Endothelial cell of umbilical vein (primary cell): ENCODE data around the gene DLGAP4. TPM values are rescaled to one million over a fixed set of nuclear protein-coding genes. Genes with fewer than 3 reads are reported as not detected.

Experiments used
- BruUV-seq: library from RNA; stranded (reverse); fragments of 400-500 nt; replicated peaks from 2 replicates; lab custom pipeline; 2021; lab: Mats Ljungman, UMichigan
- CTCF ChIA-PET: fragments of 300-600, 350-600 bp; sonication (Branson Sonifier 250); formaldehyde crosslinking; loops from one replicate; lab custom pipeline; 2021; ENCODE audit warnings: antibody characterized with exemption, inconsistent platforms; lab: Charles Lee
- POLR2A ChIA-PET: fragments of 300-600, 350-600 bp; sonication (Branson Sonifier 250); formaldehyde crosslinking; loops from one replicate; lab custom pipeline; 2021; ENCODE audit warnings: antibody characterized with exemption, inconsistent platforms; lab: Charles Lee
- DNase-seq: peaks from one replicate; pipeline ENCODE4 v3.0.0-alpha.2; 2011; ENCODE audit warnings: low read depth, low spot score
- FAIRE-seq: peaks from 2 replicates; lab custom pipeline; 2011; peaks lifted over from hg19 to GRCh38; lab: Jason Lieb, UNC
- H2AFZ ChIP-seq: 2 replicates; pipeline ENCODE4 v1.6.0; 2012; ENCODE audit warnings: low read depth, low read length, control low read depth, inconsistent platforms
- H3K27ac ChIP-seq: 2 replicates; pipeline ENCODE4 v1.5.1; 2011; ENCODE audit warnings: low read depth, mild to moderate bottlenecking, control low read depth, low read length, moderate library complexity; ENCODE audit not compliant: insufficient read depth
- H3K27me3 ChIP-seq, 2 experiments: 2 replicates each; pipeline versions ENCODE4 v1.6.0 to v1.6.1; 2011; ENCODE audit warnings: low read length in 2 of 2, mixed read lengths in 1 of 2; ENCODE audit not compliant: control insufficient read depth in 2 of 2, insufficient read depth in 2 of 2
- H3K36me3 ChIP-seq, 2 experiments: 2 replicates in 1 of 2; 3 replicates in 1 of 2; pipeline ENCODE4 v1.5.1; 2011; ENCODE audit warnings: low read length in 2 of 2, mild to moderate bottlenecking in 1 of 2, moderate library complexity in 1 of 2; ENCODE audit not compliant: control insufficient read depth in 2 of 2, insufficient read depth in 2 of 2; ENCODE audit errors: extremely low read depth in 1 of 2
- H3K4me1 ChIP-seq: 3 replicates; pipeline ENCODE4 v1.5.1; 2011; ENCODE audit warnings: mild to moderate bottlenecking, low read length; ENCODE audit not compliant: control insufficient read depth, insufficient read depth; ENCODE audit errors: extremely low read depth
- H3K4me2 ChIP-seq: 2 replicates; pipeline ENCODE4 v1.6.1; 2011; ENCODE audit warnings: low read length, control low read depth, mixed read lengths; ENCODE audit not compliant: insufficient read depth
- H3K4me3 ChIP-seq, 3 experiments: fragments of 200-600 bp in 1 of 3; sonication (generic), shearing (Covaris generic) in 1 of 3; replicated peaks in 1 of 3; 2 replicates each; pipeline ENCODE4 v1.5.1; 2011 to 2016; ENCODE audit warnings: control low read depth in 3 of 3, low read length in 3 of 3, mild to moderate bottlenecking in 2 of 3, inconsistent platforms in 1 of 3, low read depth in 1 of 3, moderate library complexity in 1 of 3; ENCODE audit not compliant: insufficient read depth in 1 of 3
- H3K79me2 ChIP-seq: 2 replicates; pipeline ENCODE4 v1.6.0; 2012; ENCODE audit warnings: low read length, inconsistent platforms; ENCODE audit not compliant: control insufficient read depth, insufficient read depth
- H3K9ac ChIP-seq: replicated peaks from 2 replicates; pipeline ENCODE3; 2011; ENCODE audit warnings: low read length, control low read depth; ENCODE audit not compliant: insufficient read depth; ENCODE audit errors: extremely low read depth
- H3K9me1 ChIP-seq: replicated peaks from 3 replicates; pipeline ENCODE4 v1.6.0; 2011; ENCODE audit warnings: mild to moderate bottlenecking, low read length; ENCODE audit not compliant: control insufficient read depth, insufficient read depth; ENCODE audit errors: extremely low read depth
- H3K9me3 ChIP-seq: replicated peaks from 2 replicates; pipeline ENCODE4 v1.5.1; 2012; ENCODE audit warnings: low read length, inconsistent platforms; ENCODE audit not compliant: control insufficient read depth, insufficient read depth
- H4K20me1 ChIP-seq: replicated peaks from 2 replicates; pipeline ENCODE3; 2011; ENCODE audit warnings: mild to moderate bottlenecking, low read length; ENCODE audit not compliant: control insufficient read depth, insufficient read depth; ENCODE audit errors: extremely low read depth
- EZH2 ChIP-seq: IDR thresholded peaks from 2 replicates; pipeline ENCODE4 v1.6.1; 2012; ENCODE audit warnings: borderline replicate concordance, low read depth, mild to moderate bottlenecking, moderate library complexity, low read length, inconsistent platforms; ENCODE audit not compliant: severe bottlenecking
- FOS ChIP-seq: IDR thresholded peaks from 2 replicates; pipeline ENCODE4 v1.6.1; 2011; ENCODE audit warnings: mild to moderate bottlenecking, low read length, moderate library complexity, borderline replicate concordance; ENCODE audit not compliant: insufficient read depth
- JUN ChIP-seq: IDR thresholded peaks from 2 replicates; pipeline ENCODE4 v1.6.1; 2011; ENCODE audit warnings: borderline replicate concordance, low read depth; ENCODE audit not compliant: insufficient read length, insufficient read depth
- POLR2A ChIP-seq: IDR thresholded peaks from 2 replicates; pipeline ENCODE4 v1.6.1; 2012; ENCODE audit warnings: low read depth, mild to moderate bottlenecking, control low read depth, low read length
- POLR2AphosphoS5 ChIP-seq: IDR thresholded peaks from 2 replicates; pipeline ENCODE4 v1.6.1; 2012; ENCODE audit warnings: low read depth, mild to moderate bottlenecking, control low read depth, low read length, moderate library complexity; ENCODE audit not compliant: insufficient read depth
- dilution Hi-C: fragments of 300-500 bp; cut with MboI; formaldehyde crosslinking; loops from one replicate; pipeline ENCODE4 v1.15.0; 2019; ENCODE audit warnings: low sequenced_read_pairs; ENCODE audit not compliant: extremely low pct_ligation_motif_present
- intact Hi-C: fragments of 100-400 bp; cut with micrococcal nuclease; formaldehyde crosslinking; loops from one replicate; pipeline ENCODE4 v1.10.0; 2022
- polyA plus RNA-seq, 4 experiments: library from polyadenylated mRNA; depleted of rRNA in 3 of 4; stranded (reverse) in 3 of 4; unstranded in 1 of 4; fragments of >200 nt; gene quantifications; 2 replicates each; pipeline versions ENCODE4 v1.2.1 to v1.2.3, GENCODE V29; 2011 to 2012; ENCODE audit warnings: missing spikeins in 1 of 4
- total RNA-seq: library from RNA; stranded (reverse); gene quantifications from 2 replicates; pipeline ENCODE4 v1.2.3, GENCODE V29; 2021
- TF ChIP-seq, protein P1 (sequence below): IDR thresholded peaks from 2 replicates; pipeline ENCODE4 v1.6.1; 2011; ENCODE audit not compliant: insufficient read depth, insufficient read length
- TF ChIP-seq, protein P2 (sequence below), 2 donors: IDR thresholded peaks; 1 replicate in 1 of 2; 2 replicates in 1 of 2; pipeline ENCODE4 v1.5.1; 2011; ENCODE audit warnings: low read length in 2 of 2, mild to moderate bottlenecking in 2 of 2, moderate library complexity in 2 of 2, control low read depth in 1 of 2, inconsistent platforms in 1 of 2, low read depth in 1 of 2; ENCODE audit not compliant: insufficient read depth in 1 of 2; ENCODE audit errors: extremely low read depth in 1 of 2

Gene DLGAP4
- total and polyA plus RNA-seq, 2 donors (not counting 3 experiments of a cell fraction or from before 2014, with no cell fraction given): 57.5 to 125 TPM

GRCh38 chr20:36499211-36499610 lies 193.1 kb downstream of the DLGAP4 start:
- ChIA-PET POLR2A (no interaction called here), CTCF (interaction anchor here (3.6 kb wide), 1 partner anchor 7 kb away, joined by 19 read pairs; no protein-coding TSS in a partner anchor)
- H3K9me3 ChIP-seq: no peaks in the 10 kb centered on the region
- H2AFZ ChIP-seq: no peak overlapping the region
- dilution Hi-C loops: no loop called here
- FAIRE-seq (no peak), DNase-seq (no peak)
- BruUV-seq: no TSS peak
- H3K27me3 ChIP-seq: no peaks in the 10 kb centered on the region
- H4K20me1 ChIP-seq: no peaks in the 10 kb centered on the region
- TF ChIP-seq POLR2AphosphoS5: no peak
- TF ChIP-seq FOS: no peak
- TF ChIP-seq EZH2: no peak
- TF ChIP-seq POLR2A: no peak
- TF ChIP-seq, protein P1, sequence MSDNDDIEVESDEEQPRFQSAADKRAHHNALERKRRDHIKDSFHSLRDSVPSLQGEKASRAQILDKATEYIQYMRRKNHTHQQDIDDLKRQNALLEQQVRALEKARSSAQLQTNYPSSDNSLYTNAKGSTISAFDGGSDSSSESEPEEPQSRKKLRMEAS: no peak
- no peak for TF ChIP-seq JUN
- TF ChIP-seq, protein P2, sequence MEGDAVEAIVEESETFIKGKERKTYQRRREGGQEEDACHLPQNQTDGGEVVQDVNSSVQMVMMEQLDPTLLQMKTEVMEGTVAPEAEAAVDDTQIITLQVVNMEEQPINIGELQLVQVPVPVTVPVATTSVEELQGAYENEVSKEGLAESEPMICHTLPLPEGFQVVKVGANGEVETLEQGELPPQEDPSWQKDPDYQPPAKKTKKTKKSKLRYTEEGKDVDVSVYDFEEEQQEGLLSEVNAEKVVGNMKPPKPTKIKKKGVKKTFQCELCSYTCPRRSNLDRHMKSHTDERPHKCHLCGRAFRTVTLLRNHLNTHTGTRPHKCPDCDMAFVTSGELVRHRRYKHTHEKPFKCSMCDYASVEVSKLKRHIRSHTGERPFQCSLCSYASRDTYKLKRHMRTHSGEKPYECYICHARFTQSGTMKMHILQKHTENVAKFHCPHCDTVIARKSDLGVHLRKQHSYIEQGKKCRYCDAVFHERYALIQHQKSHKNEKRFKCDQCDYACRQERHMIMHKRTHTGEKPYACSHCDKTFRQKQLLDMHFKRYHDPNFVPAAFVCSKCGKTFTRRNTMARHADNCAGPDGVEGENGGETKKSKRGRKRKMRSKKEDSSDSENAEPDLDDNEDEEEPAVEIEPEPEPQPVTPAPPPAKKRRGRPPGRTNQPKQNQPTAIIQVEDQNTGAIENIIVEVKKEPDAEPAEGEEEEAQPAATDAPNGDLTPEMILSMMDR (IDR thresholded peaks at IDR 0.05; ENCODE audit: extremely low read depth in 1 of 2, insufficient read depth in 1 of 2, low read depth in 1 of 2, low read length in 2 of 2): no peak
- no peak overlapping the region for H3K4me2 ChIP-seq
- intact Hi-C loops: no loop called here
- H3K4me3 ChIP-seq: no peak overlapping the region
- H3K4me1 ChIP-seq: peaks cover 6% of the 10 kb centered on the region
- H3K36me3 ChIP-seq: peaks cover 22 to 46% of the 10 kb centered on the region in 2 experiments
- no peak overlapping the region for H3K9ac ChIP-seq
- peaks cover 14% of the 10 kb centered on the region for H3K79me2 ChIP-seq
- no peak overlapping the region for H3K27ac ChIP-seq
- no peaks in the 10 kb centered on the region for H3K9me1 ChIP-seq
